ENCODE data around the gene NAV2. TPM values are rescaled to one million over a fixed set of nuclear protein-coding genes. Genes with fewer than 3 reads are reported as not detected.

NAV2 gene
- total and polyA plus RNA-seq, 4 experiments from 2014 or later: 1.1 to 6.2 (median 4.2) TPM; not detected in 1

GRCh38 chr11:20161923-20162744 lies 449.5 kb downstream of the NAV2 start:
- intact Hi-C loops (cut with micrococcal nuclease): no loop called here
- Mint-ChIP-seq H3K27me3 (peaks cover 70 to 76% of the 10 kb centered on the region in 2 donors), H3K4me1 (peaks cover 22 to 57% (median 30%) of the 10 kb centered on the region in 4 donors), H3K9me3 (peaks cover 0 to 45% (median 26%) of the 10 kb centered on the region in 8 donors), H3K27ac (peak overlapping the region in 4 of 7 donors; percentile 15 to 86 (median 85)), H3K4me3 (peak overlapping the region in 6 of 8 donors; percentile 2 to 66 (median 50)), H3K36me3 (peaks cover 0 to 1% of the 10 kb centered on the region in 2 donors)
- no peak overlapping the region for H3K4me3 ChIP-seq (ENCODE audit: low read length in 2 of 2)
- H3K36me3 ChIP-seq (ENCODE audit: insufficient read depth, low read length): no peaks in the 10 kb centered on the region
- H3K27ac ChIP-seq (ENCODE audit: low read depth, low read length): no peak overlapping the region
- peaks cover 16% of the 10 kb centered on the region for H3K4me1 ChIP-seq (ENCODE audit: insufficient read depth, low read length)
- CTCF ChIA-PET (ENCODE audit: partially characterized antibody): interaction anchor here (1.5 kb wide), 1 partner anchor 194 kb away, joined by 3 read pairs; no protein-coding TSS in a partner anchor
- peaks cover 77% of the 10 kb centered on the region for H3K27me3 ChIP-seq (ENCODE audit: insufficient read depth, low read length)
- DNase-seq: peak in 2 of 5 donors; percentile 3 to 5
- H3K9me3 ChIP-seq (ENCODE audit: control insufficient read depth in 1 of 2, low read length in 2 of 2): no peaks in the 10 kb centered on the region
- POLR2A ChIA-PET (ENCODE audit: partially characterized antibody): no interaction called here

- CTCF ChIA-PET (ENCODE audit: partially characterized antibody): interaction anchor here (1.3 to 1.5 kb wide), 3 partner anchors 28 to 193 kb away, joined by 3 read pairs; no protein-coding TSS in a partner anchor
- H3K4me3 Mint-ChIP-seq: peak overlapping the region; percentile 71 to 88 (median 77)
- Histone ChIP-seq H3K36me3 (ENCODE audit: insufficient read depth, low read length) (no peaks in the 10 kb centered on the region), H3K9me3 (ENCODE audit: control insufficient read depth in 1 of 2, low read length in 2 of 2) (no peaks in the 10 kb centered on the region), H3K27ac (ENCODE audit: low read depth, low read length) (no peak overlapping the region), H3K4me1 (ENCODE audit: insufficient read depth, low read length) (peaks cover 8% of the 10 kb centered on the region), H3K27me3 (ENCODE audit: insufficient read depth, low read length) (peaks cover 79% of the 10 kb centered on the region), H3K4me3 (ENCODE audit: low read length in 2 of 2) (peak overlapping the region in 1 of 2 donors; percentile 38)
- DNase-seq: peak in 2 of 5 donors; percentile 12 to 27
- peak overlapping the region in 6 of 7 donors; percentile 18 to 86 (median 44) for H3K27ac Mint-ChIP-seq
- H3K36me3 Mint-ChIP-seq: peaks cover 0 to 1% of the 10 kb centered on the region in 2 donors
- peaks cover 0 to 45% (median 26%) of the 10 kb centered on the region in 8 donors for H3K9me3 Mint-ChIP-seq
- peaks cover 17 to 47% (median 23%) of the 10 kb centered on the region in 4 donors for H3K4me1 Mint-ChIP-seq
- POLR2A ChIA-PET (ENCODE audit: partially characterized antibody): no interaction called here
- intact Hi-C loops (cut with micrococcal nuclease): no loop called here
- peaks cover 75 to 78% of the 10 kb centered on the region in 2 donors for H3K27me3 Mint-ChIP-seq
Observed at GRCh38 chr11:20162824-20163782, 450.5 kb downstream of the NAV2 start.

- peak overlapping the region in 2 of 7 donors; percentile 22 to 63 for H3K27ac Mint-ChIP-seq
- peaks cover 0 to 39% (median 19%) of the 10 kb centered on the region in 8 donors for H3K9me3 Mint-ChIP-seq
- peak overlapping the region in 7 of 8 donors; percentile 72 to 88 (median 79) for H3K4me3 Mint-ChIP-seq
- H3K36me3 Mint-ChIP-seq: peaks cover 0 to 1% of the 10 kb centered on the region in 2 donors
- H3K27me3 ChIP-seq (ENCODE audit: insufficient read depth, low read length): peaks cover 71% of the 10 kb centered on the region
- peaks cover 67 to 76% of the 10 kb centered on the region in 2 donors for H3K27me3 Mint-ChIP-seq
- ChIA-PET CTCF (ENCODE audit: partially characterized antibody) (interaction anchor here (1.3 kb wide), 2 partner anchors 29 to 31 kb away, joined by 3 read pairs; no protein-coding TSS in a partner anchor), POLR2A (ENCODE audit: partially characterized antibody) (interaction anchor here (0.7 kb wide), 1 partner anchor 95 kb away, joined by 3 read pairs; no protein-coding TSS in a partner anchor)
- intact Hi-C loops (cut with micrococcal nuclease): no loop called here
- peaks cover 17 to 39% (median 22%) of the 10 kb centered on the region in 4 donors for H3K4me1 Mint-ChIP-seq
- peaks cover 8% of the 10 kb centered on the region for H3K4me1 ChIP-seq (ENCODE audit: insufficient read depth, low read length)
- H3K9me3 ChIP-seq (ENCODE audit: control insufficient read depth in 1 of 2, low read length in 2 of 2): no peaks in the 10 kb centered on the region
- no peak overlapping the region for H3K27ac ChIP-seq (ENCODE audit: low read depth, low read length)
- H3K36me3 ChIP-seq (ENCODE audit: insufficient read depth, low read length): no peaks in the 10 kb centered on the region
- DNase-seq: no peak
- H3K4me3 ChIP-seq (ENCODE audit: low read length in 2 of 2): no peak overlapping the region
Observed at GRCh38 chr11:20163783-20164481, 451.3 kb downstream of the NAV2 start.

Small RNAs within 50 kb of the gene (microRNA-seq; reads per million reads assigned to microRNA genes)
- gene MIR4694 (ENCODE audit: borderline microRNAs expressed, borderline number of aligned reads, borderline replicate concordance): not detected

Measured in CD4-positive, alpha-beta memory T cell (primary cell).